ENCODE results near the gene PROM2. TPM values are rescaled to one million over a fixed set of nuclear protein-coding genes. Genes with fewer than 3 reads are reported as not detected.

Gene PROM2
- total and polyA plus RNA-seq, 2 experiments from 2014 or later: 2.1 to 2.2 TPM

DNA sequence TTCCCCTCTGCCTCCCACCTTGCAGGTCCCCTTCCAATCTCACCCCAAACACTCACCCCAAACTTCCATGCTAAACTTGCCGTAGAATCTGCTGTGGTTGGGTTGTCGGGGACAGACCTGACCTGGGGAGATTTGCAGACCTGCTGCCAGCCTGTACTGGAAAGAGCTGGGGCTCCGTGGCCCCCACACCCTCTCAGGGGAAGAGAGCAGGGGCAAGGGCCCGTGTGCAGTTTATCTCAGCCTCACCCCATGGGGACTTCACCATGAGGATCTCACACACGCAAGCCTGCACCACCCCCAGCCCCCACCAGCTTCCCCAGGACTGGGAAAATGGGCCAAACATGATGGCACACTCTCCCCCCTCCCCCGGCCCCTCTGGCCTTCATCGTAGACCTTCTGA lies 53.6 kb downstream of the PROM2 start:
- TF ChIP-seq, protein P1, sequence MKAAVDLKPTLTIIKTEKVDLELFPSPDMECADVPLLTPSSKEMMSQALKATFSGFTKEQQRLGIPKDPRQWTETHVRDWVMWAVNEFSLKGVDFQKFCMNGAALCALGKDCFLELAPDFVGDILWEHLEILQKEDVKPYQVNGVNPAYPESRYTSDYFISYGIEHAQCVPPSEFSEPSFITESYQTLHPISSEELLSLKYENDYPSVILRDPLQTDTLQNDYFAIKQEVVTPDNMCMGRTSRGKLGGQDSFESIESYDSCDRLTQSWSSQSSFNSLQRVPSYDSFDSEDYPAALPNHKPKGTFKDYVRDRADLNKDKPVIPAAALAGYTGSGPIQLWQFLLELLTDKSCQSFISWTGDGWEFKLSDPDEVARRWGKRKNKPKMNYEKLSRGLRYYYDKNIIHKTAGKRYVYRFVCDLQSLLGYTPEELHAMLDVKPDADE (IDR thresholded peaks at IDR 0.05): no peak
- TF ChIP-seq, protein P2, sequence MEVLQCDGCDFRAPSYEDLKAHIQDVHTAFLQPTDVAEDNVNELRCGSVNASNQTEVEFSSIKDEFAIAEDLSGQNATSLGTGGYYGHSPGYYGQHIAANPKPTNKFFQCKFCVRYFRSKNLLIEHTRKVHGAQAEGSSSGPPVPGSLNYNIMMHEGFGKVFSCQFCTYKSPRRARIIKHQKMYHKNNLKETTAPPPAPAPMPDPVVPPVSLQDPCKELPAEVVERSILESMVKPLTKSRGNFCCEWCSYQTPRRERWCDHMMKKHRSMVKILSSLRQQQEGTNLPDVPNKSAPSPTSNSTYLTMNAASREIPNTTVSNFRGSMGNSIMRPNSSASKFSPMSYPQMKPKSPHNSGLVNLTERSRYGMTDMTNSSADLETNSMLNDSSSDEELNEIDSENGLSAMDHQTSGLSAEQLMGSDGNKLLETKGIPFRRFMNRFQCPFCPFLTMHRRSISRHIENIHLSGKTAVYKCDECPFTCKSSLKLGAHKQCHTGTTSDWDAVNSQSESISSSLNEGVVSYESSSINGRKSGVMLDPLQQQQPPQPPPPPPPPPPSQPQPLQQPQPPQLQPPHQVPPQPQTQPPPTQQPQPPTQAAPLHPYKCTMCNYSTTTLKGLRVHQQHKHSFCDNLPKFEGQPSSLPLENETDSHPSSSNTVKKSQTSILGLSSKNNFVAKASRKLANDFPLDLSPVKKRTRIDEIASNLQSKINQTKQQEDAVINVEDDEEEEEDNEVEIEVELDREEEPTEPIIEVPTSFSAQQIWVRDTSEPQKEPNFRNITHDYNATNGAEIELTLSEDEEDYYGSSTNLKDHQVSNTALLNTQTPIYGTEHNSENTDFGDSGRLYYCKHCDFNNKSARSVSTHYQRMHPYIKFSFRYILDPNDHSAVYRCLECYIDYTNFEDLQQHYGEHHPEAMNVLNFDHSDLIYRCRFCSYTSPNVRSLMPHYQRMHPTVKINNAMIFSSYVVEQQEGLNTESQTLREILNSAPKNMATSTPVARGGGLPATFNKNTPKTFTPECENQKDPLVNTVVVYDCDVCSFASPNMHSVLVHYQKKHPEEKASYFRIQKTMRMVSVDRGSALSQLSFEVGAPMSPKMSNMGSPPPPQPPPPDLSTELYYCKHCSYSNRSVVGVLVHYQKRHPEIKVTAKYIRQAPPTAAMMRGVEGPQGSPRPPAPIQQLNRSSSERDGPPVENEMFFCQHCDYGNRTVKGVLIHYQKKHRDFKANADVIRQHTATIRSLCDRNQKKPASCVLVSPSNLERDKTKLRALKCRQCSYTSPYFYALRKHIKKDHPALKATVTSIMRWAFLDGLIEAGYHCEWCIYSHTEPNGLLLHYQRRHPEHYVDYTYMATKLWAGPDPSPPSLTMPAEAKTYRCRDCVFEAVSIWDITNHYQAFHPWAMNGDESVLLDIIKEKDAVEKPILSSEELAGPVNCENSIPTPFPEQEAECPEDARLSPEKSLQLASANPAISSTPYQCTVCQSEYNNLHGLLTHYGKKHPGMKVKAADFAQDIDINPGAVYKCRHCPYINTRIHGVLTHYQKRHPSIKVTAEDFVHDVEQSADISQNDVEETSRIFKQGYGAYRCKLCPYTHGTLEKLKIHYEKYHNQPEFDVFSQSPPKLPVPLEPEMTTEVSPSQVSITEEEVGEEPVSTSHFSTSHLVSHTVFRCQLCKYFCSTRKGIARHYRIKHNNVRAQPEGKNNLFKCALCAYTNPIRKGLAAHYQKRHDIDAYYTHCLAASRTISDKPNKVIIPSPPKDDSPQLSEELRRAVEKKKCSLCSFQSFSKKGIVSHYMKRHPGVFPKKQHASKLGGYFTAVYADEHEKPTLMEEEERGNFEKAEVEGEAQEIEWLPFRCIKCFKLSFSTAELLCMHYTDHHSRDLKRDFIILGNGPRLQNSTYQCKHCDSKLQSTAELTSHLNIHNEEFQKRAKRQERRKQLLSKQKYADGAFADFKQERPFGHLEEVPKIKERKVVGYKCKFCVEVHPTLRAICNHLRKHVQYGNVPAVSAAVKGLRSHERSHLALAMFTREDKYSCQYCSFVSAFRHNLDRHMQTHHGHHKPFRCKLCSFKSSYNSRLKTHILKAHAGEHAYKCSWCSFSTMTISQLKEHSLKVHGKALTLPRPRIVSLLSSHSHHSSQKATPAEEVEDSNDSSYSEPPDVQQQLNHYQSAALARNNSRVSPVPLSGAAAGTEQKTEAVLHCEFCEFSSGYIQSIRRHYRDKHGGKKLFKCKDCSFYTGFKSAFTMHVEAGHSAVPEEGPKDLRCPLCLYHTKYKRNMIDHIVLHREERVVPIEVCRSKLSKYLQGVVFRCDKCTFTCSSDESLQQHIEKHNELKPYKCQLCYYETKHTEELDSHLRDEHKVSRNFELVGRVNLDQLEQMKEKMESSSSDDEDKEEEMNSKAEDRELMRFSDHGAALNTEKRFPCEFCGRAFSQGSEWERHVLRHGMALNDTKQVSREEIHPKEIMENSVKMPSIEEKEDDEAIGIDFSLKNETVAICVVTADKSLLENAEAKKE (CRISPR knock-in tag; IDR thresholded peaks at IDR 0.05): no peak
- TF ChIP-seq NANOG (IDR thresholded peaks at IDR 0.05; ENCODE audit: borderline replicate concordance): no peak
- no peak for TF ChIP-seq JUNB (IDR thresholded peaks at IDR 0.05; ENCODE audit: unreplicated experiment)
- no peak for TF ChIP-seq EZH2 (IDR thresholded peaks at IDR 0.05; ENCODE audit: low read depth, unreplicated experiment)
- TF ChIP-seq CREB1 (CRISPR knock-in tag; IDR thresholded peaks at IDR 0.05; ENCODE audit: low read depth): no peak
- no peak for TF ChIP-seq POLR2AphosphoS5 (IDR thresholded peaks at IDR 0.05; ENCODE audit: low read depth)
- TF ChIP-seq EZH2phosphoT487 (IDR thresholded peaks at IDR 0.05; ENCODE audit: unreplicated experiment): no peak
- TF ChIP-seq ZNF331 (CRISPR knock-in tag; IDR thresholded peaks at IDR 0.05; ENCODE audit: low read depth): no peak
- Mint-ChIP-seq H3K4me3 (no peak overlapping the region), H3K36me3 (ENCODE audit: low read depth) (no peaks in the 10 kb centered on the region), H3K9me3 (no peaks in the 10 kb centered on the region; the same call in 1 of the 3 replicates), H3K4me1 (peaks cover 3% of the 10 kb centered on the region; the same call in 1 of the 3 replicates), H3K27me3 (ENCODE audit: insufficient read depth, low read depth, poor library complexity) (peaks cover 11% of the 10 kb centered on the region), H3K27ac (no peak overlapping the region)
- Histone ChIP-seq H4K20me1 (replicated peaks; ENCODE audit: insufficient read depth) (no peaks in the 10 kb centered on the region), H3K4me3 (no peak overlapping the region), H3K27me3 (ENCODE audit: insufficient read depth) (no peaks in the 10 kb centered on the region), H3F3A (replicated peaks; ENCODE audit: low read depth) (no peaks in the 10 kb centered on the region), H3K27ac (ENCODE audit: low read depth) (no peak overlapping the region), H3K79me2 (replicated peaks; ENCODE audit: insufficient read depth) (no peaks in the 10 kb centered on the region), H2AFZ (no peak overlapping the region), H3K4me1 (ENCODE audit: insufficient read depth) (no peaks in the 10 kb centered on the region), H3K9me2 (ENCODE audit: insufficient read depth) (peaks cover 3% of the 10 kb centered on the region; the same call in 1 of the 2 replicates), H3K36me3 (ENCODE audit: insufficient read depth) (no peaks in the 10 kb centered on the region), H3K4me2 (no peak overlapping the region)
- DNase-seq (ENCODE audit: low spot score) (no peak), ATAC-seq (no peak)

Data from GM23338 (cell line).